ENCODE results near the gene CPPED1. TPM values are rescaled to one million over a fixed set of nuclear protein-coding genes. Genes with fewer than 3 reads are reported as not detected.

CPPED1 gene
- total RNA-seq, 1 donor: 13.8 TPM

DNA sequence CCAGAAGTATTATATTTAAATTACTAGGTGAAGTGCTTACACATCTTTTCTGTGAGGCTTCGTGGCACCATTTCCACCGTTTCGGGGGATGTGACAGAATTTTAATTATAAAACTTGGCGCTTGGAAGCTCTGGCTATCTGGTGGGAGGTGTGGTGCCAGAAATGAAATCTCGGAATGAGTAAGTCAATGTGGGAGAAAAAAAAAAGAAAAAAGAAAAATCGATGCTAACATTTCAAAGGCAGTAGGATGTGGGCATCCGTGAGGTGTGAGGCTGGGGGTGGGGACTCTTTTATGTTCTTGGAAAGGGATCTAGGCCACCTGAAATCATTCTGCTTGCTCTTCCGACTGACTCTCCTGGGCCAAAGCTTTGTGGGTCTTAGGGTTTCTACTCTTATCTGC lies 21.9 kb downstream of the CPPED1 start:
- no peak overlapping the region for H3K4me3 ChIP-seq (ENCODE audit: low read depth, low read length)
- no peak for DNase-seq (ENCODE audit: low read depth)
- TF ChIP-seq, protein P1, sequence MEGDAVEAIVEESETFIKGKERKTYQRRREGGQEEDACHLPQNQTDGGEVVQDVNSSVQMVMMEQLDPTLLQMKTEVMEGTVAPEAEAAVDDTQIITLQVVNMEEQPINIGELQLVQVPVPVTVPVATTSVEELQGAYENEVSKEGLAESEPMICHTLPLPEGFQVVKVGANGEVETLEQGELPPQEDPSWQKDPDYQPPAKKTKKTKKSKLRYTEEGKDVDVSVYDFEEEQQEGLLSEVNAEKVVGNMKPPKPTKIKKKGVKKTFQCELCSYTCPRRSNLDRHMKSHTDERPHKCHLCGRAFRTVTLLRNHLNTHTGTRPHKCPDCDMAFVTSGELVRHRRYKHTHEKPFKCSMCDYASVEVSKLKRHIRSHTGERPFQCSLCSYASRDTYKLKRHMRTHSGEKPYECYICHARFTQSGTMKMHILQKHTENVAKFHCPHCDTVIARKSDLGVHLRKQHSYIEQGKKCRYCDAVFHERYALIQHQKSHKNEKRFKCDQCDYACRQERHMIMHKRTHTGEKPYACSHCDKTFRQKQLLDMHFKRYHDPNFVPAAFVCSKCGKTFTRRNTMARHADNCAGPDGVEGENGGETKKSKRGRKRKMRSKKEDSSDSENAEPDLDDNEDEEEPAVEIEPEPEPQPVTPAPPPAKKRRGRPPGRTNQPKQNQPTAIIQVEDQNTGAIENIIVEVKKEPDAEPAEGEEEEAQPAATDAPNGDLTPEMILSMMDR (IDR thresholded peaks at IDR 0.05; ENCODE audit: insufficient read depth, low read depth, low read length): no peak

DNA sequence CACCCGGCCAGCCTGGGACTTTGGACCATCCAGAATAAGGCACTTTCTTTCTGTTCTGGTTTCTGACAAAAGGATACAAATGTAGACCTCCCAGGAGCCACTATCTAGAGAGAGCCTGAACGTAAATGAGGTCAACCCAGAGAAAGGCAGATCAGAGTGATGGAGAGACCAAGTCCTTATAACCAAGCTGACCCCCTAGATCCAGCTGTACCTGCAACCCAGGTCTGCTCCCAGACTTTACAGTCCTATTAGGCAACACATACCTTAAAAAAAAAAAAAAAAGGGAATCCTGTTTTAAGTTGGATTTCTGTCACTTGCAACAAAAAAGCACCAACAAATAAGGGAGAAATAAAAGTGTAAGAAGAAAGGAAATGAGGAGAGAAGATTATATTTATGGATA lies 23.2 kb downstream of the CPPED1 start:
- no peak overlapping the region for H3K4me3 ChIP-seq (ENCODE audit: low read depth, low read length)
- no peak for DNase-seq (ENCODE audit: low read depth)
- TF ChIP-seq, protein P1 (IDR thresholded peaks at IDR 0.05; ENCODE audit: insufficient read depth, low read depth, low read length): no peak

DNA sequence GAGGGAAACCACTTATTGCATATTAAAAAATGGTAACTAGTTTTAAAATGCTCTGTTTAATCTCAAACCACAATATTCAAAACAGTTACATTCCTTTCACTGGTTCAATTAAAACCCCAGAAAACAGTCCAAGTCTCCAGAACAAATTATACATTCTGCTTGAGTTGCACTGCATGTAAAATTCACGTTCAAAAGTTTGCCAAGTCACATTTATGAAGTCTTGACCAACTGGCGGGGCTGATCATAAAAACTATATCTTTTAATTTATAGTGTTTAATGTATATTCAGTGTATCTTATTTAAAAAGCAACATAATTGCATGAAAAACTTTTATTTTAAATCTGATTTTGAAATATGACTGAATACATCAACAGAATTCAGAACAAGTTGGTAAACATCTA lies 25.0 kb downstream of the CPPED1 start:
- TF ChIP-seq, protein P1 (IDR thresholded peaks at IDR 0.05; ENCODE audit: insufficient read depth, low read depth, low read length): no peak
- no peak for DNase-seq (ENCODE audit: low read depth)
- no peak overlapping the region for H3K4me3 ChIP-seq (ENCODE audit: low read depth, low read length)

DNA sequence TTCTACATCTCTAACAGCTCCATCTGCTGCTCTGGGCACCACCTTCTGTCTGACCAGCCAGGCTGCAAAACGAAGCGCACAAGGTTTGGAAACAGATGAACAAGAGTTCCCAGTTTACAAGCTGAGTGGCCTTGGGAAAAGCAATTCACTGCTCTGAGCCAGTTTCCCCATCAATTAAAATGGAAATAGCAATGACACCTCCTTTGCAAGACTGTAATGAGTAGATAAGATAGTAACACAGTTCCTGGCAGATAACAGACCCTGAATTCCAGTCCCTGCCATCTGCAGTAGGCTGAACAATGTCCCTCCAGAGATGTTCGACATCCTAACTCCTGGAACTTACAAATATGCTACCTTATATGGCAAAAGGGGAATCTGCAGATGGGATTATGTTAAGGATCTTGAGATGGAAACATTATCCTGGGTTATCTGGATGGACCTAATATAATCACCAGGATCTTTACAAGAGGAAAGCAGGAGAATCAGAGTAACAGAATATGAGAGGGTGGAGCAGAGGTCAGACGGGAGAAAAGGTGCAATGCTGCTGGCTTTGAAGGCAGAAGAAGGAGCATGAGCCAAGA lies 27.9 kb downstream of the CPPED1 start:
- peak; percentile 33 for DNase-seq (ENCODE audit: low read depth)
- H3K4me3 ChIP-seq (ENCODE audit: low read depth, low read length): no peak overlapping the region
- TF ChIP-seq, protein P1 (IDR thresholded peaks at IDR 0.05; ENCODE audit: insufficient read depth, low read depth, low read length): no peak

DNA sequence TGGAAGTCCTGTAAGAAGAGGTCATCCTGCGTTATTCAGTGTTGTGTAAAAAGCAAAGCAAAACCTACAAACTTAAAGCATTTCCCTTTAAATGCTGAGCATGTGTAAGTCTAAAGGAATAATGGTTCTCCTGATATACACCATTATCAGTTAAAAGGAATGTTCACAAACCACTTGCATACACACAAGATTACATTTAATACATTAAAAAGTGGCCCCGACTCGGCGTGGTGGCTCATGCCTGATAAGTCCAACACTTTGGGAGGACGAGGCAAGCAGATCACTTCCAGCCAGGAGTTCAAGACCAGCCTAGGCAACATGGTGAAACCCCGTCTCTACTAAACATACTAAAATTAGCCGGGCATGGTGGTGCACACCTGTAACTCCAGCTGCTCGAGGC lies 30.5 kb downstream of the CPPED1 start:
- H3K4me3 ChIP-seq (ENCODE audit: low read depth, low read length): no peak overlapping the region
- DNase-seq (ENCODE audit: low read depth): peak; percentile 75
- TF ChIP-seq, protein P1 (IDR thresholded peaks at IDR 0.05; ENCODE audit: insufficient read depth, low read depth, low read length): no peak

DNA sequence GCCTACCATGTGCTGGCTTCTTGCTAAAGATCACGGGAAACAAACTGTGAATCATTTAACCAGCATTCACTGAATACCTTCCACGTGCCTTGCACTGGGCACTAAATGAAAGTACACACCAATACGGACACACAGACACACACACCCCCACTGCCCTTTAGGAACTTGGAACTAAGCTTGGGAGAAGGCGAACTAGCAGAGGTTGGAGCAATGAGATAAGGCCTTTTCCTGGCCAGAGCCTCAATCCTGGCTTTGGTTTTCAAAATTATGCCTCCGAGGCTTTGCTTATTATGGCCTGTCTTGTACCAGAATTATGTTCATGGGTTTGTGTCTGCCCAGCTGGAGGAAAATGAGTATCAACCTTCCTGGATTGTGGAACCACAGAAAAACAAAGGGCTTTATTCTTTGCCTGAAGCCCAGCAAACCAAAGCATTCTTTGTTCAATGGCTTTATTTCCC lies 32.3 kb downstream of the CPPED1 start:
- peak; percentile 25 for DNase-seq (ENCODE audit: low read depth)
- TF ChIP-seq, protein P1 (IDR thresholded peaks at IDR 0.05; ENCODE audit: insufficient read depth, low read depth, low read length): no peak
- H3K4me3 ChIP-seq (ENCODE audit: low read depth, low read length): no peak overlapping the region

DNA sequence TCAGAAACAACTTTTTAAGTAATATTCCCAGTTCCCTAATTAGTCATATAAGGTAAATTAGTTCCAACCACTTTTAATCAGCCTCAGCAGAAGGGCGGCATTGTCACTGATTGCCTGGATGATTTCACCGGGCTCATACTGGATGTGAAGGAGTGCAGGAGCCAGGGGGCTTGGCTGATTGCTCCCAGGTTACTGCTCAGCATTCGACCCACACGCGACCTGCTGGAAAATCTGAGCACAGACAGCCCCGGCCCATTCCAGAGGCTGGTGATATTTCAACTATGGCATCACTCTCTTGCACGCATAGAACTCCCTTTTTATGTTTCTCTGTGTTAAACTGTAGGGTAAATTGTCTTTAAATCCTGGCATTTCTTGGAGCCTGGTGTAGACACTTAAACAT lies 34.2 kb downstream of the CPPED1 start:
- no peak for DNase-seq (ENCODE audit: low read depth)
- H3K4me3 ChIP-seq (ENCODE audit: low read depth, low read length): no peak overlapping the region
- TF ChIP-seq, protein P1 (IDR thresholded peaks at IDR 0.05; ENCODE audit: insufficient read depth, low read depth, low read length): no peak

Data from fibroblast of villous mesenchyme (primary cell).